IMR-90 (cell line): ENCODE results near the gene SNX1. TPM values are rescaled to one million over a fixed set of nuclear protein-coding genes. Genes with fewer than 3 reads are reported as not detected.
A peak's percentile ranks its signal among the peaks of the same experiment; 100 is the strongest.
"Not testable (repeated sequence)": the region's sequence is repeated elsewhere in the genome, so short reads cannot be mapped to it uniquely, and the experiment has no call there.

Experiments used
- ATAC-seq: fragments of 200-7000 bp; cut with Tn5 transposase; 2 replicates; pipeline ENCODE4 v1.9.1; 2020; ENCODE audit warnings: low read depth, mild to moderate bottlenecking, moderate library complexity
- BruUV-seq: library from RNA; stranded (reverse); fragments of 400-500 nt; replicated peaks from 2 replicates; lab custom pipeline; 2021; lab: Mats Ljungman, UMichigan
- CTCF ChIA-PET: fragments of 300-600 bp; formaldehyde crosslinking; extraction: SDS; loops from one replicate; lab custom pipeline; 2021; ENCODE audit warnings: antibody characterized with exemption; lab: Yijun Ruan, JAX
- POLR2A ChIA-PET: fragments of 300-600 bp; sonication (Branson Sonifier 250); formaldehyde crosslinking; loops from one replicate; lab custom pipeline; 2022; ENCODE audit warnings: antibody characterized with exemption; ENCODE audit not compliant: unreplicated experiment; lab: Charles Lee
- DNase-seq: peaks from one replicate; pipeline ENCODE4 v3.0.0; 2013
- H2AFZ ChIP-seq: replicated peaks from 2 replicates; pipeline ENCODE3; 2013; ENCODE audit warnings: low read length, mild to moderate bottlenecking; ENCODE audit not compliant: poor library complexity
- H2AK5ac ChIP-seq: 2 replicates; pipeline ENCODE4 v1.6.1; 2013; ENCODE audit warnings: low read depth, low read length, inconsistent platforms
- H2AK9ac ChIP-seq: replicated peaks from 2 replicates; pipeline ENCODE3; 2013; ENCODE audit warnings: mild to moderate bottlenecking, low read depth, low read length, moderate library complexity; ENCODE audit not compliant: poor library complexity
- H2BK120ac ChIP-seq: 2 replicates; pipeline ENCODE4 v1.6.1; 2013; ENCODE audit warnings: low read depth, low read length, inconsistent platforms
- H2BK15ac ChIP-seq: 3 replicates; pipeline ENCODE4 v1.6.1; 2013; ENCODE audit warnings: low read depth, low read length, inconsistent platforms
- H2BK20ac ChIP-seq: 2 replicates; pipeline ENCODE4 v1.6.1; 2013; ENCODE audit warnings: low read depth, mild to moderate bottlenecking, inconsistent platforms, low read length, moderate library complexity
- H2BK5ac ChIP-seq: 2 replicates; pipeline ENCODE4 v1.6.1; 2013; ENCODE audit warnings: mild to moderate bottlenecking, low read depth, low read length, inconsistent platforms; ENCODE audit not compliant: poor library complexity, severe bottlenecking
- H3K14ac ChIP-seq: replicated peaks from 2 replicates; pipeline ENCODE4 v1.6.1; 2013; ENCODE audit warnings: low read depth, low read length, inconsistent platforms
- H3K18ac ChIP-seq: 2 replicates; pipeline ENCODE4 v1.6.1; 2013; ENCODE audit warnings: low read depth, low read length, control low read depth
- H3K23ac ChIP-seq: 2 replicates; pipeline ENCODE4 v1.6.1; 2013; ENCODE audit warnings: low read depth, low read length, inconsistent platforms
- H3K27ac ChIP-seq: 2 replicates; pipeline ENCODE4 v1.5.1; 2013; ENCODE audit warnings: mild to moderate bottlenecking, control low read depth, low read length; ENCODE audit not compliant: insufficient read depth
- H3K27me3 ChIP-seq: 2 replicates; pipeline ENCODE4 v1.6.1; 2013; ENCODE audit warnings: low read length; ENCODE audit not compliant: control insufficient read depth, insufficient read depth
- H3K36me3 ChIP-seq: 2 replicates; pipeline ENCODE4 v1.6.1; 2013; ENCODE audit warnings: low read length, mixed read lengths; ENCODE audit not compliant: control insufficient read depth, insufficient read depth
- H3K4ac ChIP-seq: 2 replicates; pipeline ENCODE4 v1.6.1; 2013; ENCODE audit warnings: low read depth, low read length, inconsistent platforms
- H3K4me1 ChIP-seq: 2 replicates; pipeline ENCODE4 v1.6.1; 2013; ENCODE audit warnings: low read length, mixed read lengths; ENCODE audit not compliant: control insufficient read depth, insufficient read depth
- H3K4me2 ChIP-seq: 2 replicates; pipeline ENCODE4 v1.6.1; 2013; ENCODE audit warnings: low read depth, mild to moderate bottlenecking, control low read depth, low read length, moderate library complexity
- H3K4me3 ChIP-seq: 2 replicates; pipeline ENCODE4 v1.5.1; 2013; ENCODE audit warnings: low read depth, mild to moderate bottlenecking, control low read depth, low read length, moderate library complexity; ENCODE audit not compliant: insufficient read depth
- H3K56ac ChIP-seq: 2 replicates; pipeline ENCODE4 v1.6.1; 2013; ENCODE audit warnings: low read length, inconsistent platforms; ENCODE audit not compliant: insufficient read depth; ENCODE audit errors: extremely low read depth
- H3K79me1 ChIP-seq, 2 experiments: 2 replicates each; pipeline ENCODE4 v1.6.1; 2013; ENCODE audit warnings: low read length in 2 of 2, inconsistent platforms in 1 of 2, low read depth in 1 of 2
- H3K9ac ChIP-seq: 2 replicates; pipeline ENCODE4 v1.6.1; 2013; ENCODE audit warnings: low read depth, low read length, control low read depth
- H3K9me1 ChIP-seq: 2 replicates; pipeline ENCODE4 v1.6.1; 2013; ENCODE audit warnings: low read length, inconsistent platforms; ENCODE audit not compliant: insufficient read depth
- H3K9me3 ChIP-seq: 2 replicates; pipeline ENCODE4 v1.6.1; 2013; ENCODE audit warnings: low read length; ENCODE audit not compliant: control insufficient read depth, insufficient read depth
- H4K20me1 ChIP-seq: 2 replicates; pipeline ENCODE4 v1.6.1; 2013; ENCODE audit warnings: low read length, inconsistent platforms; ENCODE audit not compliant: insufficient read depth
- H4K5ac ChIP-seq: 2 replicates; pipeline ENCODE4 v1.6.1; 2013; ENCODE audit warnings: mild to moderate bottlenecking, low read depth, low read length, control low read depth
- H4K8ac ChIP-seq, 2 experiments: 2 replicates each; pipeline ENCODE4 v1.6.1; 2013; ENCODE audit warnings: low read depth in 2 of 2, low read length in 2 of 2, control low read depth in 1 of 2, inconsistent platforms in 1 of 2
- H4K91ac ChIP-seq: 2 replicates; pipeline ENCODE4 v1.6.1; 2013; ENCODE audit warnings: low read depth, low read length, inconsistent platforms; ENCODE audit not compliant: insufficient read depth
- MAFK ChIP-seq: IDR thresholded peaks from 2 replicates; pipeline ENCODE4 v1.6.1; 2012; ENCODE audit warnings: low read depth, low read length, improper control_type of control experiment
- POLR2A ChIP-seq: IDR thresholded peaks from 2 replicates; pipeline ENCODE4 v1.6.1; 2012; ENCODE audit warnings: mild to moderate bottlenecking, low read depth, low read length
- RFX5 ChIP-seq: IDR thresholded peaks from 2 replicates; pipeline ENCODE4 v1.8.0; 2012; ENCODE audit warnings: low read depth, mild to moderate bottlenecking, low read length, moderate library complexity
- WGBS, 2 experiments: methylation state at CpG; one replicate each; pipeline versions ENCODE4 v1.1.5 to v1.1.7; 2013; ENCODE audit warnings: missing lambda C conversion rate in 2 of 2; ENCODE audit not compliant: insufficient read length in 1 of 2; ENCODE audit errors: extremely low coverage in 2 of 2; 5-methylcytosine and 5-hydroxymethylcytosine counted together
- dilution Hi-C: fragments of 300-500 bp; cut with HindIII; formaldehyde crosslinking; loops from one replicate; pipeline ENCODE4 v1.14.3; 2018; ENCODE audit warnings: low sequenced_read_pairs; ENCODE audit not compliant: unreplicated experiment
- in situ Hi-C: fragments of 300-500 bp; cut with MboI; formaldehyde crosslinking; loops from 3 replicates; pipeline ENCODE4 v1.14.3; 2019; ENCODE audit warnings: low sequenced_read_pairs, inconsistent platforms, mixed read lengths
- intact Hi-C: fragments of 100-400 bp; cut with micrococcal nuclease; formaldehyde crosslinking; loops from 2 replicates; pipeline ENCODE4 v1.10.0; 2022
- polyA plus RNA-seq, 3 experiments: library from polyadenylated mRNA; depleted of rRNA; stranded (reverse); fragments of >200 nt; gene quantifications; 2 replicates each; pipeline ENCODE4 v1.2.3, GENCODE V29; 2012; ENCODE audit warnings: low replicate concordance in 1 of 3
- total RNA-seq: library from RNA; depleted of rRNA; stranded (reverse); fragments of >200 nt; gene quantifications from 2 replicates; pipeline ENCODE4 v1.2.3, GENCODE V29; 2012
- TF ChIP-seq, protein P1 (sequence below): conservative IDR thresholded peaks from 2 replicates; pipeline ENCODE4 v1.5.1; 2012; ENCODE audit warnings: mild to moderate bottlenecking, low read depth, low read length, improper control_type of control experiment

SNX1 gene
- total and polyA plus RNA-seq, 2 of the 4 experiments (the other 2 are of a cell fraction), result 35.3 to 72.3 TPM

DNA sequence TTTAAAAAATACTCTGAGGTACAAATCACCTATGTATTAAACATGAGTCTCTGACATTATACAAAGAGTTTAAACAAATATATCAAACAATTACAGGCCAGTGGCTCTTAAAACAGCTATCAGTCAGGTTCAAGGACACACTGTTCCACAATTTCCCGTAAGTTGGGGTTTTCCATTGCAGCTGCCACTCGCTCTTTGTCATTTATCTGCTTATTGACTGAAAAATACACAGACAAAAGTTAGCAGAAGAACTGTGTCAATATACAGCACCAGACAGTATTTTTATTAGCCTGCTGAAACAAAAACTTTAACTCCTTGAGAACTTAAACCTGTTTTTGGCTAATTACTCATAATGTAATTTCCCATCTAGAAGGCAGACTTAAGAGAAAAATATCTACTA is 23.0 kb upstream of the SNX1 start (continued):
- TF ChIP-seq, protein P1, sequence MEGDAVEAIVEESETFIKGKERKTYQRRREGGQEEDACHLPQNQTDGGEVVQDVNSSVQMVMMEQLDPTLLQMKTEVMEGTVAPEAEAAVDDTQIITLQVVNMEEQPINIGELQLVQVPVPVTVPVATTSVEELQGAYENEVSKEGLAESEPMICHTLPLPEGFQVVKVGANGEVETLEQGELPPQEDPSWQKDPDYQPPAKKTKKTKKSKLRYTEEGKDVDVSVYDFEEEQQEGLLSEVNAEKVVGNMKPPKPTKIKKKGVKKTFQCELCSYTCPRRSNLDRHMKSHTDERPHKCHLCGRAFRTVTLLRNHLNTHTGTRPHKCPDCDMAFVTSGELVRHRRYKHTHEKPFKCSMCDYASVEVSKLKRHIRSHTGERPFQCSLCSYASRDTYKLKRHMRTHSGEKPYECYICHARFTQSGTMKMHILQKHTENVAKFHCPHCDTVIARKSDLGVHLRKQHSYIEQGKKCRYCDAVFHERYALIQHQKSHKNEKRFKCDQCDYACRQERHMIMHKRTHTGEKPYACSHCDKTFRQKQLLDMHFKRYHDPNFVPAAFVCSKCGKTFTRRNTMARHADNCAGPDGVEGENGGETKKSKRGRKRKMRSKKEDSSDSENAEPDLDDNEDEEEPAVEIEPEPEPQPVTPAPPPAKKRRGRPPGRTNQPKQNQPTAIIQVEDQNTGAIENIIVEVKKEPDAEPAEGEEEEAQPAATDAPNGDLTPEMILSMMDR, result no peak
- TF ChIP-seq MAFK (no peak), RFX5 (no peak), POLR2A (no peak)

DNA sequence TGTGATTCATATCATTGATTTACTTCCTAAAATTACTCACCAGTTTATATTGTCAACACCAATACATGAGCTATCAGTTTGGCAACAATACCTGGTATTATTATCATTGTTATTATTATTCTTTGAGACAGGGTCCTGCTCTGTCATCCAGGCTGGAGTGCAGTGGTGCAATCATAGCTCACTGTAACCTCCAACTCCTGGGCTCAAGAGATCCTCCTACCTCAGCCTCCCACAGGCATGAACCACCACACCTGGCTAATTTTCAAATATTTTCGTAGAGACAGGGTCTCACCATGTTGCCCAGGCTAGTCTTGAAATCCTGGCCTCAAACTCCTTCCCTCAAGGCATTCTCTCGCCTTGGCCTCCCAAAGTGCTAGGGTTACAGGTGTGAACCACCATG is 22.3 kb upstream of the SNX1 start:
- no CpG with 5 or more reads among the region's 2 CpGs for WGBS, 2 experiments
- H3K18ac ChIP-seq, POLR2A ChIA-PET, H2BK5ac ChIP-seq, H2AK5ac ChIP-seq, H3K9me3 ChIP-seq, ATAC-seq, H4K5ac ChIP-seq, H4K91ac ChIP-seq, H3K27ac ChIP-seq, dilution Hi-C loops, H2AFZ ChIP-seq, H3K4me2 ChIP-seq, H3K27me3 ChIP-seq, H3K4ac ChIP-seq, H3K36me3 ChIP-seq, H3K23ac ChIP-seq, DNase-seq, H2AK9ac ChIP-seq, H2BK20ac ChIP-seq, H3K9ac ChIP-seq, H4K8ac ChIP-seq, H3K56ac ChIP-seq, H4K20me1 ChIP-seq, H2BK120ac ChIP-seq, H2BK15ac ChIP-seq, BruUV-seq, H3K4me3 ChIP-seq: not testable (repeated sequence)
- intact Hi-C loops (loop anchor here (10.0 kb wide), 1 partner anchor 779 kb away; no protein-coding TSS in a partner anchor), in situ Hi-C loops (loop anchor here (25.0 kb wide), 2 partner anchors 436 to 786 kb away; partner anchors contain the start of gene APH1B)
- Histone ChIP-seq H3K14ac (0 out of 2 replicates have a peak overlapping the region, but pooled peaks have one; percentile 11), H3K79me1 (peaks cover under 1 to 21% of the 10 kb centered on the region in 2 experiments), H3K9me1 (peaks cover 11% of the 10 kb centered on the region), H3K4me1 (peaks cover 15% of the 10 kb centered on the region)
- CTCF ChIA-PET, result interaction anchor here (0.8 to 1.6 kb wide), 2 partner anchors 322 to 463 kb away, joined by 3 to 5 read pairs; no protein-coding TSS in a partner anchor
